Measurements from ENCODE around the gene PANK2.

DNA sequence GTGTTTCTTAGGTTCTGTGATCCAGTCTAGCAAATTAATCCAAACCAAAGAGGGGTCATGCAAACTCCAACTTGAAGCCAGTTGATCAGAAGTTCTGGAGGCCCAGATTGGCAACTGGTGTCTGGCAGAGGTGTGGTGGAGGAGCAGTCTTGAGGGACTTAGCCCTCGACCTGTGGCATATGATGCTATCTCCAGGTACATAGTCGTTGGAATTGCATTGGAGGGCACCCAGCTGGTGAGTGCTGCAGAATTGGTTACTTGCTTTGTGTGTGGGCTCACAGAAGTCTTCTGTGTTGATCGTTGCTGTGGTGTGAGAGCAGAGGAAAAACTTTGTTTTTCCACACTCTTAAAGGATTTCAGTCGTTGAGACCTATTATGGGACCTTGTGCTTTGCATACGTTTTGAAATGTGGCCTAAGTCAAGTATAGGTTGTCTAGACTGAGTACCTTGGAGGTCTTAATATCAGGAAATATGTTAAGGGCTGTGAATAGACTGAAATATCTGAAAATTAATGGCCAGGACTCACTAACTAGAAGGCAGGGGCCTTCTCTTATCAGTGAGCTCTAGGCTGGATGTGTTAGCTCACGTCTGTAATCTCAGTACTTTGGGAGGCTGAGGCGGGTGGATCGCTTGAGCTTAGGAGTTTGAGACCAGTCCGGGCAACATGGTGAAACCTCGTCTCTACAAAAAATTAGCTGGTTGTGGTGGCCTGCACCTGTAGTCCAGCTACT lies 7.8 kb downstream of the PANK2 start:
- TF ChIP-seq, protein P1, sequence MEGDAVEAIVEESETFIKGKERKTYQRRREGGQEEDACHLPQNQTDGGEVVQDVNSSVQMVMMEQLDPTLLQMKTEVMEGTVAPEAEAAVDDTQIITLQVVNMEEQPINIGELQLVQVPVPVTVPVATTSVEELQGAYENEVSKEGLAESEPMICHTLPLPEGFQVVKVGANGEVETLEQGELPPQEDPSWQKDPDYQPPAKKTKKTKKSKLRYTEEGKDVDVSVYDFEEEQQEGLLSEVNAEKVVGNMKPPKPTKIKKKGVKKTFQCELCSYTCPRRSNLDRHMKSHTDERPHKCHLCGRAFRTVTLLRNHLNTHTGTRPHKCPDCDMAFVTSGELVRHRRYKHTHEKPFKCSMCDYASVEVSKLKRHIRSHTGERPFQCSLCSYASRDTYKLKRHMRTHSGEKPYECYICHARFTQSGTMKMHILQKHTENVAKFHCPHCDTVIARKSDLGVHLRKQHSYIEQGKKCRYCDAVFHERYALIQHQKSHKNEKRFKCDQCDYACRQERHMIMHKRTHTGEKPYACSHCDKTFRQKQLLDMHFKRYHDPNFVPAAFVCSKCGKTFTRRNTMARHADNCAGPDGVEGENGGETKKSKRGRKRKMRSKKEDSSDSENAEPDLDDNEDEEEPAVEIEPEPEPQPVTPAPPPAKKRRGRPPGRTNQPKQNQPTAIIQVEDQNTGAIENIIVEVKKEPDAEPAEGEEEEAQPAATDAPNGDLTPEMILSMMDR (IDR thresholded peaks at IDR 0.05; ENCODE audit: insufficient read depth, low read depth, low read length) = no peak
- no peak for TF ChIP-seq EZH2 (IDR thresholded peaks at IDR 0.05; ENCODE audit: insufficient read depth, low read length)
